ENCODE results near the gene MAVS.

DNA sequence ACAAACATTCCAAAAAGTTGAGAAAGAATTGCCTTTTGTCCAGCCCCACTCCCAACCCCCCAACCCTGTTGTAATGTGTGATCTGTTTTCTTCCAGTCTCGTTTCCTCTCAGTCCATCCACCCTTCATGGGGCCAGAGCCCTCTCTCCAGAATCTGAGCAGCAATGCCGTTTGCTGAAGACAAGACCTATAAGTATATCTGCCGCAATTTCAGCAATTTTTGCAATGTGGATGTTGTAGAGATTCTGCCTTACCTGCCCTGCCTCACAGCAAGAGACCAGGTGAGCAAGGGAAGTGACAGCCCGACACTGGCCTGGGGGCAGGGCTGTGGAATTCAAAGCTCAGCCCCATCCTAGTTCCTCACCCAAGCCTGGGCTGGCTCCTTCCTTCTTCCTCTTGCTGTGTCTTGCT, 7.8 kb downstream of the MAVS start:
- TF ChIP-seq, protein P1, sequence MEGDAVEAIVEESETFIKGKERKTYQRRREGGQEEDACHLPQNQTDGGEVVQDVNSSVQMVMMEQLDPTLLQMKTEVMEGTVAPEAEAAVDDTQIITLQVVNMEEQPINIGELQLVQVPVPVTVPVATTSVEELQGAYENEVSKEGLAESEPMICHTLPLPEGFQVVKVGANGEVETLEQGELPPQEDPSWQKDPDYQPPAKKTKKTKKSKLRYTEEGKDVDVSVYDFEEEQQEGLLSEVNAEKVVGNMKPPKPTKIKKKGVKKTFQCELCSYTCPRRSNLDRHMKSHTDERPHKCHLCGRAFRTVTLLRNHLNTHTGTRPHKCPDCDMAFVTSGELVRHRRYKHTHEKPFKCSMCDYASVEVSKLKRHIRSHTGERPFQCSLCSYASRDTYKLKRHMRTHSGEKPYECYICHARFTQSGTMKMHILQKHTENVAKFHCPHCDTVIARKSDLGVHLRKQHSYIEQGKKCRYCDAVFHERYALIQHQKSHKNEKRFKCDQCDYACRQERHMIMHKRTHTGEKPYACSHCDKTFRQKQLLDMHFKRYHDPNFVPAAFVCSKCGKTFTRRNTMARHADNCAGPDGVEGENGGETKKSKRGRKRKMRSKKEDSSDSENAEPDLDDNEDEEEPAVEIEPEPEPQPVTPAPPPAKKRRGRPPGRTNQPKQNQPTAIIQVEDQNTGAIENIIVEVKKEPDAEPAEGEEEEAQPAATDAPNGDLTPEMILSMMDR (IDR thresholded peaks at IDR 0.05; ENCODE audit: low read length), result no peak
- no peak for TF ChIP-seq EZH2phosphoT487 (IDR thresholded peaks at IDR 0.05; ENCODE audit: low read length)
